T-helper 2 cell treated with Interferon-gamma antibody and Interleukin-4, amounts not matched to agents 5 μg/mL and 100 μg/mL, for 36 hours (primary cell): ENCODE results near the gene EHD4.

ENCODE experiments used
- DNase-seq: peaks from one replicate; pipeline ENCODE4 v3.0.0; 2021; ENCODE audit warnings: low spot score
- H3K27ac Mint-ChIP-seq: one replicate; pipeline ENCODE4 v1.8.0; 2021; ENCODE audit warnings: mild to moderate bottlenecking, mixed read lengths
- H3K27me3 Mint-ChIP-seq: one replicate; pipeline ENCODE4 v1.8.0; 2021; ENCODE audit warnings: low read depth, mixed read lengths
- H3K36me3 Mint-ChIP-seq: one replicate; pipeline ENCODE4 v1.8.0; 2021; ENCODE audit warnings: low read depth, mixed read lengths
- H3K4me1 Mint-ChIP-seq: one replicate; pipeline ENCODE4 v1.8.0; 2021; ENCODE audit warnings: low read depth, mixed read lengths
- H3K4me3 Mint-ChIP-seq: one replicate; pipeline ENCODE4 v1.8.0; 2022; ENCODE audit warnings: mild to moderate bottlenecking, moderate library complexity, mixed read lengths
- H3K9me3 Mint-ChIP-seq: one replicate; pipeline ENCODE4 v1.8.0; 2021; ENCODE audit warnings: mixed read lengths

Gene EHD4

GRCh38 chr15:41979493-41980266 is 7.3 kb upstream of the EHD4 start:
- no peaks in the 10 kb centered on the region for H3K9me3 Mint-ChIP-seq
- DNase-seq = no peak
- H3K4me3 Mint-ChIP-seq = no peak overlapping the region
- peaks cover 19% of the 10 kb centered on the region for H3K4me1 Mint-ChIP-seq
- H3K27me3 Mint-ChIP-seq = peaks cover 16% of the 10 kb centered on the region
- H3K27ac Mint-ChIP-seq = no peak overlapping the region
- H3K36me3 Mint-ChIP-seq = no peaks in the 10 kb centered on the region

- Mint-ChIP-seq H3K27ac (no peak overlapping the region), H3K4me3 (no peak overlapping the region), H3K4me1 (peaks cover 24% of the 10 kb centered on the region), H3K27me3 (peaks cover 23% of the 10 kb centered on the region), H3K9me3 (no peaks in the 10 kb centered on the region), H3K36me3 (no peaks in the 10 kb centered on the region)
- no peak for DNase-seq
These were observed 6.2 kb upstream of the EHD4 start for GRCh38 chr15:41978534-41978933.

- H3K9me3 Mint-ChIP-seq = no peaks in the 10 kb centered on the region
- DNase-seq = no peak
- H3K36me3 Mint-ChIP-seq = no peaks in the 10 kb centered on the region
- peaks cover 23% of the 10 kb centered on the region for H3K27me3 Mint-ChIP-seq
- peaks cover 29% of the 10 kb centered on the region for H3K4me1 Mint-ChIP-seq
- no peak overlapping the region for H3K27ac Mint-ChIP-seq
- no peak overlapping the region for H3K4me3 Mint-ChIP-seq
These were observed 5.5 kb upstream of the EHD4 start for GRCh38 chr15:41977757-41978383.

GRCh38 chr15:41975669-41976068 is 3.3 kb upstream of the EHD4 start:
- no peak overlapping the region for H3K4me3 Mint-ChIP-seq
- no peak for DNase-seq
- H3K27ac Mint-ChIP-seq = no peak overlapping the region
- H3K4me1 Mint-ChIP-seq = peaks cover 30% of the 10 kb centered on the region
- H3K27me3 Mint-ChIP-seq = peaks cover 23% of the 10 kb centered on the region
- H3K36me3 Mint-ChIP-seq = no peaks in the 10 kb centered on the region
- H3K9me3 Mint-ChIP-seq = no peaks in the 10 kb centered on the region

GRCh38 chr15:41974041-41974440 is 1.7 kb upstream of the EHD4 start:
- Mint-ChIP-seq H3K36me3 (no peaks in the 10 kb centered on the region), H3K4me1 (peaks cover 37% of the 10 kb centered on the region), H3K4me3 (no peak overlapping the region), H3K9me3 (no peaks in the 10 kb centered on the region), H3K27ac (no peak overlapping the region), H3K27me3 (peaks cover 23% of the 10 kb centered on the region)
- no peak for DNase-seq

GRCh38 chr15:41971895-41972252 is 483 bp downstream of the EHD4 start:
- Mint-ChIP-seq H3K4me1 (peaks cover 45% of the 10 kb centered on the region), H3K27me3 (peaks cover 17% of the 10 kb centered on the region), H3K4me3 (peak overlapping the region; percentile 90), H3K36me3 (no peaks in the 10 kb centered on the region), H3K9me3 (no peaks in the 10 kb centered on the region), H3K27ac (peak overlapping the region; percentile 83)
- no peak for DNase-seq

- Mint-ChIP-seq H3K4me3 (peak overlapping the region; percentile 83), H3K4me1 (peaks cover 48% of the 10 kb centered on the region), H3K27me3 (peaks cover 17% of the 10 kb centered on the region), H3K27ac (peak overlapping the region; percentile 83), H3K36me3 (no peaks in the 10 kb centered on the region), H3K9me3 (no peaks in the 10 kb centered on the region)
- peak; percentile 80 for DNase-seq
These were observed 1.1 kb downstream of the EHD4 start for GRCh38 chr15:41971089-41971894.

- Mint-ChIP-seq H3K9me3 (no peaks in the 10 kb centered on the region), H3K4me1 (peaks cover 48% of the 10 kb centered on the region), H3K27ac (peak overlapping the region; percentile 83), H3K27me3 (peaks cover 11% of the 10 kb centered on the region), H3K4me3 (peak overlapping the region; percentile 83), H3K36me3 (no peaks in the 10 kb centered on the region)
- DNase-seq = no peak
These were observed 1.9 kb downstream of the EHD4 start for GRCh38 chr15:41970456-41970855.

- no peaks in the 10 kb centered on the region for H3K36me3 Mint-ChIP-seq
- H3K27ac Mint-ChIP-seq = peak overlapping the region; percentile 83
- H3K4me3 Mint-ChIP-seq = peak overlapping the region; percentile 83
- H3K9me3 Mint-ChIP-seq = no peaks in the 10 kb centered on the region
- peaks cover 7% of the 10 kb centered on the region for H3K27me3 Mint-ChIP-seq
- H3K4me1 Mint-ChIP-seq = peaks cover 48% of the 10 kb centered on the region
- peak; percentile 42 for DNase-seq
These were observed 2.4 kb downstream of the EHD4 start for GRCh38 chr15:41969851-41970431.

GRCh38 chr15:41968701-41969100 is 3.7 kb downstream of the EHD4 start:
- DNase-seq = no peak
- H3K27ac Mint-ChIP-seq = no peak overlapping the region
- H3K4me1 Mint-ChIP-seq = peaks cover 44% of the 10 kb centered on the region
- H3K36me3 Mint-ChIP-seq = no peaks in the 10 kb centered on the region
- no peaks in the 10 kb centered on the region for H3K27me3 Mint-ChIP-seq
- no peak overlapping the region for H3K4me3 Mint-ChIP-seq
- H3K9me3 Mint-ChIP-seq = no peaks in the 10 kb centered on the region

GRCh38 chr15:41967506-41968206 is 4.7 kb downstream of the EHD4 start:
- H3K27ac Mint-ChIP-seq = no peak overlapping the region
- no peaks in the 10 kb centered on the region for H3K36me3 Mint-ChIP-seq
- peaks cover 36% of the 10 kb centered on the region for H3K4me1 Mint-ChIP-seq
- DNase-seq = no peak
- H3K4me3 Mint-ChIP-seq = no peak overlapping the region
- H3K9me3 Mint-ChIP-seq = no peaks in the 10 kb centered on the region
- H3K27me3 Mint-ChIP-seq = no peaks in the 10 kb centered on the region

- Mint-ChIP-seq H3K36me3 (peaks cover 1% of the 10 kb centered on the region), H3K9me3 (no peaks in the 10 kb centered on the region), H3K4me1 (peaks cover 35% of the 10 kb centered on the region), H3K27ac (peak overlapping the region; percentile 13), H3K27me3 (no peaks in the 10 kb centered on the region), H3K4me3 (no peak overlapping the region)
- no peak for DNase-seq
These were observed 5.4 kb downstream of the EHD4 start for GRCh38 chr15:41966920-41967465.

GRCh38 chr15:41966414-41966812 is 5.9 kb downstream of the EHD4 start:
- Mint-ChIP-seq H3K4me1 (peaks cover 40% of the 10 kb centered on the region), H3K4me3 (no peak overlapping the region), H3K36me3 (peaks cover 4% of the 10 kb centered on the region), H3K27ac (no peak overlapping the region), H3K9me3 (no peaks in the 10 kb centered on the region), H3K27me3 (no peaks in the 10 kb centered on the region)
- no peak for DNase-seq
